Measurements from ENCODE around the gene PARG.
A peak's percentile ranks its signal among the peaks of the same experiment; 100 is the strongest.
"Not testable (repeated sequence)": the region's sequence is repeated elsewhere in the genome, so short reads cannot be mapped to it uniquely, and the experiment has no call there.

The PARG gene

GRCh38 chr10:49941447-49942338, at the start of gene PARG, which contains the start of gene TIMM23B:
Gene PARG (minus strand): TSS chr10:49942027. CDS start chr10:49941725, 302 bp downstream.
Gene TIMM23B (plus strand): TSS chr10:49942053. CDS start chr10:49942195, 142 bp downstream.
- peak; percentile 9 for DNase-seq

- not testable (repeated sequence) for DNase-seq
These were observed 46.5 kb upstream of the PARG start, which contains the start of gene AGAP6 for GRCh38 chr10:49988376-49988775. Gene AGAP6 (plus strand): TSS chr10:49988406. CDS start chr10:49988716, 310 bp downstream.

GRCh38 chr10:49987207-49987606, 45.4 kb upstream of the PARG start:
- not testable (repeated sequence) for DNase-seq

GRCh38 chr10:49977756-49978155, 35.9 kb upstream of the PARG start:
- not testable (repeated sequence) for DNase-seq

GRCh38 chr10:49972094-49972493, 30.3 kb upstream of the PARG start:
- not testable (repeated sequence) for DNase-seq

GRCh38 chr10:49971466-49971865, 29.6 kb upstream of the PARG start:
- not testable (repeated sequence) for DNase-seq

- not testable (repeated sequence) for DNase-seq
These were observed 28.6 kb upstream of the PARG start for GRCh38 chr10:49970331-49970857.

GRCh38 chr10:49953122-49953521, 11.3 kb upstream of the PARG start:
- DNase-seq = not testable (repeated sequence)

- DNase-seq = peak; percentile 8
These were observed 10.2 kb upstream of the PARG start for GRCh38 chr10:49952006-49952405.

- not testable (repeated sequence) for DNase-seq
These were observed 6.9 kb upstream of the PARG start for GRCh38 chr10:49948737-49949136.

GRCh38 chr10:49948142-49948541, 6.3 kb upstream of the PARG start:
- not testable (repeated sequence) for DNase-seq

- DNase-seq = not testable (repeated sequence)
These were observed 1.8 kb upstream of the PARG start for GRCh38 chr10:49943607-49944006.

GRCh38 chr10:49942339-49942705, 495 bp upstream of the PARG start:
- not testable (repeated sequence) for DNase-seq

- DNase-seq = not testable (repeated sequence)
These were observed 9.7 kb downstream of the PARG start for GRCh38 chr10:49931959-49932728.

- not testable (repeated sequence) for DNase-seq
These were observed 10.6 kb downstream of the PARG start for GRCh38 chr10:49931276-49931675.

GRCh38 chr10:49923572-49923971, 18.3 kb downstream of the PARG start:
- DNase-seq = not testable (repeated sequence)

- not testable (repeated sequence) for DNase-seq
These were observed 19.8 kb downstream of the PARG start for GRCh38 chr10:49922041-49922440.

- not testable (repeated sequence) for DNase-seq
These were observed 23.9 kb downstream of the PARG start for GRCh38 chr10:49917927-49918326.

GRCh38 chr10:49916451-49916850, 25.4 kb downstream of the PARG start:
- not testable (repeated sequence) for DNase-seq

- not testable (repeated sequence) for DNase-seq
These were observed 31.5 kb downstream of the PARG start for GRCh38 chr10:49910295-49910694.

- DNase-seq = not testable (repeated sequence)
These were observed 33.3 kb downstream of the PARG start for GRCh38 chr10:49908290-49909080.

GRCh38 chr10:49903829-49904228, 38.0 kb downstream of the PARG start:
- peak; percentile 1 for DNase-seq
